ENCODE results near the gene FAM43A.

DNA sequence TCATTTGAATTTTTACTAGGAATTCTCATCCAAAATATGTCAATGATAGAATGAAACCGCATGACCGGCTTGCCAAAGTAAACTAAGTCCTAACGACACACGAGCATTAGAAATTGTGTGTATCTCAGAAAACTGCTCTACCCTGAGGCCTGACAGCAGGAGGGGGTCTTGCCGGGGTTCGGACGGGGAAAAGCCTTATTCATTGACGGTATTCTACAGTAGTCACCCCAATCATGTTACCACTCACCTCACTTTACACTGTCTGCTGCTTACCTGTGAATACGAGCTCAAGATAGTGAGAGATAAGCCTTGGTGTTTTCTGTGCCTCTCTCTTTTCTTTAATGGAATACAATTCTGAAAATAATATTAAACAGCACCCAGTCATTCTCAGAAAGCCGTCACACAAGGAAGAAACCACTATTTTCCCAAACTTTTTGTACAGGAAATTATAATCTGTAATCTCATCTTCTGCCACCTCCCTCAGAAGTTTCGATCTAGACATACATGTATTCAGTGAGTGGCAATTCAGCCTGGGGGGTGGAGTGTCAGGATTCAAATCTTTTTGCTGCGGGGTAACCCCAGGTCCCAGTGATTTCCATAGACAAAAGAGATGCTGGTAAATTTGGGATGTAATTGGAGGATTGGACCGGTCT is 492 bp upstream of the FAM43A start:
- peak; percentile 7 for TF ChIP-seq GATA2 (IDR thresholded peaks at IDR 0.05; ENCODE audit: low read depth, low read length)
- no peak; the same call in 1 of the 2 replicates for TF ChIP-seq GATA3 (IDR thresholded peaks at IDR 0.05; ENCODE audit: low read depth, low read length)
